ENCODE measurements around the gene OTUD7B.
"Not testable (repeated sequence)": the region's sequence is repeated elsewhere in the genome, so short reads cannot be mapped to it uniquely, and the experiment has no call there.

OTUD7B gene

DNA sequence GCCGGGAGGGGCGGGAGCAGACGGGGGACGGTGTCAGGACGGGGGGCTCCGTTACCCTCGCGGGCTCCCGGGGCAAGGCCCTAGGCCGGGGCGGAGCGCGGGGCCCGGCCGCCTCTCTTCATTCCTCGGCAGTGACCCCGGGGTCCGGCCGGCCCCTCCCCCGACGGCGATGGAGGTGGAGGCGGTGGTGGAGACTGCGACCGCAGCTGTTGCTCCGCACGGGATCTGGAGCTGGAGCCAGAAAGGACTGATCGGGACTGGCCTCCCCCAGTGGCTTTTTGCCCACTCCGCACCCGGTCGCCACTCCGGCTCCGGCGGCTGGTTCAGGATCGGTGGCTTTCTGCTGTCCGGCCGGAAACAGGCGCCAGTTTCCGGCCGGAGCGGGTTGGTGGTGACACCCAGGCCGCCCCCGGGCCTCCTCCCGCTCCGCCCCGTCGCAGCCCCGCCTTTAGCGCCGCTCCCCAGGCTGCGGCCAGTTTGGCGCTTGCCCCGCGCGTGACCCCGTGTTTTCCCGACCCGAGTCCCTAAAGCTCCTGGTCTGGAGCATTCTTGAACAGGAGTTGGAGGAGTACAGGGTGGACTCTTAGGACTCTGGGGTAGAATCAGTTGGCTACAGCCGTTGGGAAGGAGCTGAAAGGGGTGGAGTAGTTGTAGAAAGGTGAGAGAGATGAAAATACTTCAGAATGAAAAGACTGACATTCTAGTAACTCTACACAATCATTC is at the start of gene OTUD7B:
OTUD7B (minus strand) TSS at position 334 of the 723 bp plus-strand sequence. CDS start 33,216 bp downstream, outside the sequence.
- peak; percentile 55 to 71 (median 66) for DNase-seq (ENCODE audit: low read depth in 2 of 3, low spot score in 2 of 3)

DNA sequence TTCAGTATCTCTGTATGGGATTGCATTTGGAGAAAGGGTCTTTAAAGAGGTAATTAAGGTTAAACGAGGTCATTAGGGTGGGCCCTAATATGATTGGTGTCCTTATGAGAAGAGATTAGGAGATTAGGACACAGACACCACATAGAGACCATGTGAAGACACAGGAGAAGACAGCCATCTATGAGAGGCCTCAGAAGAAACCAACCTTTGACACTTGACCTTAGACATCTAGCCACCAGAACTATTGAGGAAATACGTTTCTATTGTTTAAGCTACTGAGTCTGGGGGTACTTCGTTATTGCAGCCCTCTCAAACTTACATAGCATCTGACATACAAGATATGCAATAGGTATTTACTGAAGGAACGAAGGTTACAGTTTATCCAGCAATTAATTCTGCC is 49.7 kb upstream of the OTUD7B start:
- DNase-seq (ENCODE audit: low read depth in 2 of 3, low spot score in 2 of 3), result no peak

DNA sequence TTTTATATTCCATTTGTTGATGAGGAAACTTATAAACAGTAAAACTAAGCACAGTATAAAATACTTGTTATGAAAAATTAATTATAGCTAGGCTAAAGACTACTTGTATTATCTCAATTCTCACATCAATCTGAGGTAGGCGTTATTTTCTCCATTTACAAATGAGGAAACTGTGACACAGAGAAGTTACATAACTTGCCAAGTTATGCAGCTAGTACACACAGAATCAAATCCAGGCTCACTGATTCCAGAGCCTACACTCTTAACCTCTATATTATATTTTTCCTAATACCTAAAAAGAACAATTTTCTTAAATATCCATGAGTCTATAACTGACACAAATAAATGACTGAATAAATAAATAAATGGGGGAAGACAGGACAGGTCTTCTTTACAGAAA is 45.9 kb upstream of the OTUD7B start:
- no peak for DNase-seq (ENCODE audit: low read depth in 2 of 3, low spot score in 2 of 3)

- DNase-seq (ENCODE audit: low read depth in 2 of 3, low spot score in 2 of 3), result not testable (repeated sequence)
Observed at GRCh38 chr1:150055507-150055906, 45.0 kb upstream of the OTUD7B start.

- no peak for DNase-seq (ENCODE audit: low read depth in 2 of 3, low spot score in 2 of 3)
Observed at GRCh38 chr1:150053926-150054325, 43.4 kb upstream of the OTUD7B start.

- DNase-seq (ENCODE audit: low read depth in 2 of 3, low spot score in 2 of 3), result not testable (repeated sequence)
Observed at GRCh38 chr1:150051905-150052412, 41.4 kb upstream of the OTUD7B start.

DNA sequence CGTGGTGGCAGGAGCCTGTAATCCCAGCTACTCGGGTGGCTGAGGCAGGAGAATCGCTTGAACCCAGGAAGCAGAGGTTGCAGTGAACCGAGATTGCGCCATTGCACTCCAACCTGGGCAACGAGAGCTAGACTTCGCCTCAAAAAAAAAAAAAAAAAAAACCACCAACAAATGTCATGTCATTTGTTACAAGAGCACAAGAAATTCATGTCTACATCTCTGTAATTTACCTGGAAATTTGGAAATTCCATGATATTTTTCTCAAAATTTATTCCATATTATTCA is 40.5 kb upstream of the OTUD7B start:
- DNase-seq (ENCODE audit: low read depth in 2 of 3, low spot score in 2 of 3), result no peak

DNA sequence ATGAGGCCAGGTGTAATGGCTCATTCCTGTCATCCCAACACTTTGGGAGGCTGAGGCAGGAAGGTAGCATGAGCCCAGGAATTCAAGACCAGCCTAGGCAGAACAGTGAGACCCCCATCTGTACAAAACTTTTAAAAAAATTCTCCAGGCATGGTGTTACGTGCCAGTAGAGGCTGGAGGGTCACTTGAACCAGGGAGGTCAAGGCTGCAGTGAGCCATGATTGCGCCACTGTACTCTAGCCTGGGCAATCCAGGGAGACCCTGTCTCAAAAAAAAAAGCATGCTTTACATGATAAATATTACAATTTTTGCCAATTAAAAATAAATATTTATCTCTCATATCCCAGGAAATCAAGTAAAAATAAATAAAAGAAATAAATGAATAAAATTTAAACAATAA is 39.4 kb upstream of the OTUD7B start:
- no peak for DNase-seq (ENCODE audit: low read depth in 2 of 3, low spot score in 2 of 3)

DNA sequence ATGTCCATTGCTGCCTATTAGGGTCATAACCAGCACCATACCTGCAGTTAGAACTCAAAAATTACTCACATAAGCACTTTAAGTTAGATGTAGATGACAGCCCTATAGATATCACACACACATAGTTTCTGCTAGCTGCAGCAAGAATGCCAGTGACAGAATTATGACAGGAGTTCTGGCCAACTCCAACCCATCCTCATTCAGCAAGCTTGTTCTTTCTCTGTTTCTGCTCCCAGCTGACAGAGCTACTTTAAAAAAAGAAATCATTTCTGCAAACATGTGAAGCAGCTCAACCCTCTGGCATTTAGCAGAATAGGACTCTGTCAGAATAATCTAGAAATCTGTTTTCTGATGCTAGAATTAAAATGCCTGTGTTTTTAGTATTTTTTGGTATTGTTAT is 23.8 kb upstream of the OTUD7B start:
- no peak for DNase-seq (ENCODE audit: low read depth in 2 of 3, low spot score in 2 of 3)

GRCh38 chr1:150028322-150028721 is 17.8 kb upstream of the OTUD7B start:
- no peak for DNase-seq (ENCODE audit: low read depth in 2 of 3, low spot score in 2 of 3)

GRCh38 chr1:150024156-150024555 is 13.6 kb upstream of the OTUD7B start:
- no peak for DNase-seq (ENCODE audit: low read depth in 2 of 3, low spot score in 2 of 3)

DNA sequence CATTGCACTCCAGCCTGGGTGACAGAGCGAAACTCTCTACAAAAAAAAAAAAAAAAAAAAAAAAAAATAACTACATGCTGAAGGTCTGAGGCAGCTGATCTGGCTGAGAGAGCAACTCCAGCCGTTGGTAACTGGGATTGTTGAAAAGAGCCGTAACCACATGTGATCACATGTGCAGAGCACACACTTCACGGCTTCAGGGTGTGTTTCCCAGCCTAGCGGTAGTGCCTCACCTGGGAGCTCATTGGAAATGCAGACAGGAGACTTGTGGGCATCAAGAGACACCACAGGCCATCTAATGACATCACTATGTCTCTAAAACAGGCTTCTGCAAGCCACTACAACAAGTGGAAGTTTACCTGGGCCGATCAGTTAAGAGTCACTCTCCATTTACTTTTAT is 11.8 kb upstream of the OTUD7B start:
- DNase-seq (ENCODE audit: low read depth in 2 of 3, low spot score in 2 of 3), result no peak

GRCh38 chr1:150021191-150021694 is 10.7 kb upstream of the OTUD7B start:
- no peak for DNase-seq (ENCODE audit: low read depth in 2 of 3, low spot score in 2 of 3)

- no peak for DNase-seq (ENCODE audit: low read depth in 2 of 3, low spot score in 2 of 3)
Observed at GRCh38 chr1:150020711-150021110, 10.2 kb upstream of the OTUD7B start.

GRCh38 chr1:150018165-150018564 is 7.6 kb upstream of the OTUD7B start:
- DNase-seq (ENCODE audit: low read depth in 2 of 3, low spot score in 2 of 3), result no peak

DNA sequence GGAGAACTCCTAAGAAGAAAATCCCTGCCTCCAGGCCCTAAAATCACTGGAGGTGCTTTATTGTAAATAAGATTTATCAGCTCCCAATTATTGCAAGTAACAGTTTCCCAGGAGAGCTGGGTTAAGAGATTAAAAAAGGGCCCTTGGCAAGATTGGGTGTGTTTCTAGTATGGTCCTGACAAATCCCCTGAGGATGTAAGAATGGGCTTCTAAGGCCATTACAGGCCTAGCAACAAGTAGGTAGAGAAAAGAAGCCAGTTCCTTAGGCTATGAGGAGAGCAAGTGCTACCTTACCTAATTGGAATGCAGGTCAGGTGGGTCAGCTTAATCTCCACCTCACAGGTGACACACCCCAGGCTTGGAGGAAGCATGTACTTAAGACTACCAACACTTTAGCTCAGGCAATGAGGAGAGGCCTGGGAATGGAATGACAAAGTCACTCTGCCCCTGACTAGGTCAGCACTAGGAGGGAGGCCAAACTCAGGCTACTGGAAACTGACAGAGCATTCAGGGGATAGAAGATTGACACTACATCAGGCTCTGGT is 6.8 kb upstream of the OTUD7B start:
- no peak for DNase-seq (ENCODE audit: low read depth in 2 of 3, low spot score in 2 of 3)

GRCh38 chr1:150015651-150016131 is 5.2 kb upstream of the OTUD7B start:
- DNase-seq (ENCODE audit: low read depth in 2 of 3, low spot score in 2 of 3), result no peak

DNA sequence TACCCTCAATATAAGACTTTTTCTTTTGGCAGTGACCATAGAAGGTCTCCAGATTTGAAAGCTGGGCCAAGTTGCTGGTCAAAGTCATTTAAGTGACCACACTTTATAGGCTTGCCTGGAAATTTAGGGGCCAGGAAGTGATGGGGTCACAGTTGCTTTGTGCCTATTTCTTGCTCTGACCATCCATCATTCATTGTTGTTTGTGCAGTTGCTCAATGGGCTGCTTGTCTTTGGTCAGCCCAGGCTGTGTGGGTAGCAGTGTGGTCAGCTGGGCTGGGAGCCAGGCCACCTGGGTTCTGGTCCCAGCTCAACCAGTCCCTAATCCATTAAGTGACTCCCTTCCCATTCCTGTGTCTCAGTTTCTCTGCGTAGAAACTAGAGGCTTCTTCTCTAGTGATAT is 2.1 kb upstream of the OTUD7B start:
- DNase-seq (ENCODE audit: low read depth in 2 of 3, low spot score in 2 of 3), result no peak

- peak in 2 of 3 experiments; percentile 7 to 38 for DNase-seq (ENCODE audit: low read depth in 2 of 3, low spot score in 2 of 3)
Observed at GRCh38 chr1:150009604-150010392, 728 bp downstream of the OTUD7B start.

DNA sequence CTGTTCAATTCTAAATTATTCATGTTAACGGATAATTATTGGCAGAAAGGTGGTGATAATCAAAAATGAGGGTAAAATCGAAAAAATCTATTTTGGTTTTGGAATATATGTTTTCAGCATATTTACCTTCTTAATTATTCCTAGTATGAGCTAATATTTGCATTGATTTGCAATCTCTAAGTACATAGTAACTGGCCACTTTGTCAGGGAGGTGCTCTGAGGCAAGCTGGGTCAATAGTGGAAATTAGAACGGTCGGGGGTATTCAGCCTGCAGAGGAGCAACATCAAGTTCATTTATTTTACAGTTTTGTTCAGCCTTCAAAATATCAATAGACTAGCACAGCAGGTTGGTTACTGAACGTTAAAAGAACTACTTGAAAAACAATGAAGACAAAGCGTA is 1.8 kb downstream of the OTUD7B start:
- no peak for DNase-seq (ENCODE audit: low read depth in 2 of 3, low spot score in 2 of 3)

- no peak for DNase-seq (ENCODE audit: low read depth in 2 of 3, low spot score in 2 of 3)
Observed at GRCh38 chr1:150006881-150007421, 3.6 kb downstream of the OTUD7B start.

DNA sequence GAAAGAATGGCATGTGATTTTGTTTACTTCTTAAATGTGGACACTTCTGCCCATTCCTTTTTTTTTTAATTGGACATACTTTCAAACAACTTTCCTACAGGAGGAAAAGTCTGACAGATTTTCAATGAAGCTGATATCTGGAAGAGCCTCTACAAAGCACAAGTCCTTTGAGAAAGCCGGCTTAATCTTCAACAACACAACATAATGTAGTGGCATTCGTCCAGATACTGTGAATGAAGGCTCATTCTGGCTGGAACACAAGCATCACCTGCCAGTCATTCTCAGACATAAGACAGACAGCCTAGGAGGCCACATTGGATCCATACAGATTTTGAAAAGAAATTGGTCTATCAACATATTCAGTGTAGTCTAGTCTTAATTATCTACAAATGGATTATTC is 4.9 kb downstream of the OTUD7B start:
- DNase-seq (ENCODE audit: low read depth in 2 of 3, low spot score in 2 of 3), result no peak
